HG02678 (cell line): ENCODE data around the gene NAALADL2.

ENCODE experiments used
- ATAC-seq: cut with Tn5 transposase; IDR thresholded peaks from one replicate; pipeline ENCODE4 v1.9.1; 2021; ENCODE audit warnings: mild to moderate bottlenecking, moderate library complexity; ENCODE audit not compliant: unreplicated experiment

NAALADL2 gene

GRCh38 chr3:174960898-174961297 lies 101.8 kb downstream of the NAALADL2 start:
- no peak for ATAC-seq

- no peak for ATAC-seq
These were observed 114.3 kb downstream of the NAALADL2 start for GRCh38 chr3:174973465-174973864.

- no peak for ATAC-seq
These were observed 127.6 kb downstream of the NAALADL2 start for GRCh38 chr3:174986685-174987084.

- no peak for ATAC-seq
These were observed 142.0 kb downstream of the NAALADL2 start for GRCh38 chr3:175001091-175001490.

GRCh38 chr3:175002732-175003143 lies 143.6 kb downstream of the NAALADL2 start:
- ATAC-seq: no peak

GRCh38 chr3:175003590-175003989 lies 144.5 kb downstream of the NAALADL2 start:
- no peak for ATAC-seq

- no peak for ATAC-seq
These were observed 146.1 kb downstream of the NAALADL2 start for GRCh38 chr3:175005193-175005592.

GRCh38 chr3:175005881-175006280 lies 146.7 kb downstream of the NAALADL2 start:
- ATAC-seq: no peak

GRCh38 chr3:175007306-175007705 lies 148.2 kb downstream of the NAALADL2 start:
- no peak for ATAC-seq

GRCh38 chr3:175009295-175009694 lies 150.2 kb downstream of the NAALADL2 start:
- ATAC-seq: no peak

GRCh38 chr3:175015056-175015635 lies 156.0 kb downstream of the NAALADL2 start:
- no peak for ATAC-seq

- no peak for ATAC-seq
These were observed 160.0 kb downstream of the NAALADL2 start for GRCh38 chr3:175018946-175019727.

- no peak for ATAC-seq
These were observed 161.0 kb downstream of the NAALADL2 start for GRCh38 chr3:175020101-175020500.

GRCh38 chr3:175029828-175030227 lies 170.7 kb downstream of the NAALADL2 start:
- no peak for ATAC-seq

GRCh38 chr3:175039875-175040274 lies 180.7 kb downstream of the NAALADL2 start:
- no peak for ATAC-seq

- no peak for ATAC-seq
These were observed 182.2 kb downstream of the NAALADL2 start for GRCh38 chr3:175041369-175041768.

- ATAC-seq: no peak
These were observed 187.5 kb downstream of the NAALADL2 start for GRCh38 chr3:175046601-175047000.

GRCh38 chr3:175047786-175048185 lies 188.7 kb downstream of the NAALADL2 start:
- no peak for ATAC-seq

GRCh38 chr3:175057401-175057800 lies 198.3 kb downstream of the NAALADL2 start:
- ATAC-seq: no peak

GRCh38 chr3:175059788-175060187 lies 200.7 kb downstream of the NAALADL2 start:
- ATAC-seq: no peak

- ATAC-seq: no peak
These were observed 206.4 kb downstream of the NAALADL2 start for GRCh38 chr3:175065497-175065896.

- no peak for ATAC-seq
These were observed 207.7 kb downstream of the NAALADL2 start for GRCh38 chr3:175066617-175067415.
